H4 (cell line): ENCODE data around the gene HSD17B12. TPM values are rescaled to one million over a fixed set of nuclear protein-coding genes. Genes with fewer than 3 reads are reported as not detected.

ENCODE experiments used
- DNase-seq: peaks from one replicate; pipeline ENCODE4 v3.0.0-alpha.2; 2015; ENCODE audit warnings: low spot score
- total RNA-seq: library from RNA; depleted of rRNA; stranded (reverse); fragments of >200 nt; shearing (Covaris generic); gene quantifications from 2 replicates; pipeline ENCODE4 v1.2.3, GENCODE V29; 2014

The HSD17B12 gene
- total RNA-seq, 1 experiment from 2014 or later, result 65.0 TPM

GRCh38 chr11:43806976-43807375 is 126.4 kb downstream of the HSD17B12 start:
- DNase-seq, result no peak

- no peak for DNase-seq
Measured at GRCh38 chr11:43810929-43811596, 130.5 kb downstream of the HSD17B12 start.

- no peak for DNase-seq
Measured at GRCh38 chr11:43812471-43812870, 131.9 kb downstream of the HSD17B12 start.

- no peak for DNase-seq
Measured at GRCh38 chr11:43818220-43818619, 137.7 kb downstream of the HSD17B12 start.

GRCh38 chr11:43819926-43820325 is 139.4 kb downstream of the HSD17B12 start:
- no peak for DNase-seq

GRCh38 chr11:43823316-43823715 is 142.8 kb downstream of the HSD17B12 start:
- no peak for DNase-seq

GRCh38 chr11:43823851-43824250 is 143.3 kb downstream of the HSD17B12 start:
- DNase-seq, result no peak

- DNase-seq, result peak; percentile 20
Measured at GRCh38 chr11:43825217-43825816, 144.8 kb downstream of the HSD17B12 start.

GRCh38 chr11:43830928-43831440 is 150.4 kb downstream of the HSD17B12 start:
- DNase-seq, result peak; percentile 99

GRCh38 chr11:43832536-43832935 is 152.0 kb downstream of the HSD17B12 start:
- DNase-seq, result no peak

- DNase-seq, result no peak
Measured at GRCh38 chr11:43833657-43834073, 153.1 kb downstream of the HSD17B12 start.

GRCh38 chr11:43834286-43834685 is 153.7 kb downstream of the HSD17B12 start:
- no peak for DNase-seq

- DNase-seq, result no peak
Measured at GRCh38 chr11:43835104-43835503, 154.6 kb downstream of the HSD17B12 start.

- no peak for DNase-seq
Measured at GRCh38 chr11:43837879-43838278, 157.3 kb downstream of the HSD17B12 start.

GRCh38 chr11:43842021-43842420 is 161.5 kb downstream of the HSD17B12 start:
- no peak for DNase-seq

- DNase-seq, result no peak
Measured at GRCh38 chr11:43845816-43846215, 165.3 kb downstream of the HSD17B12 start.

GRCh38 chr11:43852057-43852636 is 171.6 kb downstream of the HSD17B12 start:
- peak; percentile 75 for DNase-seq

GRCh38 chr11:43853781-43854180 is 173.2 kb downstream of the HSD17B12 start:
- no peak for DNase-seq

GRCh38 chr11:43856993-43857392 is 176.5 kb downstream of the HSD17B12 start:
- no peak for DNase-seq

GRCh38 chr11:43861141-43861540 is 180.6 kb downstream of the HSD17B12 start:
- no peak for DNase-seq

- no peak for DNase-seq
Measured at GRCh38 chr11:43866520-43866919, 186.0 kb downstream of the HSD17B12 start.

GRCh38 chr11:43866969-43867368 is 186.4 kb downstream of the HSD17B12 start:
- DNase-seq, result no peak
